GM19452 (cell line): ENCODE measurements around the gene FLT1.
A peak's percentile ranks its signal among the peaks of the same experiment; 100 is the strongest.

Source experiments
- ATAC-seq: cut with Tn5 transposase; IDR thresholded peaks from one replicate; pipeline ENCODE4 v1.9.1; 2021; ENCODE audit not compliant: unreplicated experiment

FLT1 gene

GRCh38 chr13:28432816-28433560 lies 61.9 kb downstream of the FLT1 start:
- no peak for ATAC-seq

DNA sequence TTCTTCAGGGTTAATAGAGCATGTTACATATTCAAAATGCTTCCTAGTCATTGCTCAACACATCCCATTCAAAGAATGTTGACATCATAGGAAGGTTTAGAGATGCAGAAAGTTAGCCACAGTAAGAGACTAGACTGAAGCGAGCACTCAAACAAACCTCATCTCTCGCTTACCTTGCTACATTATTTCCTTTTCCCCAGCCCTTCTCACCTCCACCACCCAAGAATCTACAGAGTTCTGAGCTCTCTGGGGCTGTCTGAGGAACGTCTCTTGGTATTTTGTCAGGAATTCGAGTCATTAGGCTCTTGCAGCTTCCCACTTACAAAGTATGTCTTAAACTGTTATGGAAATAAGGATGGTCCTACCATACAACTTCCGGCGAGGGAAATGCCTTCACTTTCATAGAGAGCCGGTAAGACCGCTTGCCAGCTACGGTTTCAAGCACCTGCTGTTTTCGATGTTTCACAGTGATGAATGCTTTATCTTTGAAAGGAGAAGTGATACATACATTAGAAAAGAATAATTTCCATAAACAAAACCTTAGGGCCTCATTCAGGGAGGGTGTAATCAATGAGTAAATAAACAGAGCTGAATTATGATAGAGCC lies 65.1 kb downstream of the FLT1 start:
- ATAC-seq, result peak; percentile 96

- ATAC-seq, result no peak
Measured at GRCh38 chr13:28429096-28429495, 65.8 kb downstream of the FLT1 start.

- no peak for ATAC-seq
Measured at GRCh38 chr13:28426381-28426780, 68.5 kb downstream of the FLT1 start.

- no peak for ATAC-seq
Measured at GRCh38 chr13:28425793-28426192, 69.1 kb downstream of the FLT1 start.

- no peak for ATAC-seq
Measured at GRCh38 chr13:28424541-28424940, 70.4 kb downstream of the FLT1 start.

DNA sequence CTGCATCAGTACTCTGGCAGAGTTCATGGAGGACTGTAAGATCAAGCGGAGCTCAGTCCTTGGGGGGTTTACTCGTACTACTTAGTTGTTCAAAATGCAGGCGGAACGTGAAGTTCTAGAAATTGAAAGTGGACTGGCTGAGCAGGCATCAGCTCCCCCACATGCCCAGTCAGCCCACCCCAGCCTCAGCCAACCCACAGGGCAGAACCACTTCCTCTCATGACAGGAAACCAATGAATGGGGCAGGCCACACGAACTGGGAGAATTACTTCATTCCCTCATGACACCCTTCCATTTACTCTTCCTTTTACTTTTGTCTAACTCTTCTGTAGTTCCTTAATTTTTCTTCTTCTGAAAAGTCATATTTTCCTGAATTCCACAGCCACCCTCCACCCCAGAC lies 71.9 kb downstream of the FLT1 start:
- peak; percentile 92 for ATAC-seq

DNA sequence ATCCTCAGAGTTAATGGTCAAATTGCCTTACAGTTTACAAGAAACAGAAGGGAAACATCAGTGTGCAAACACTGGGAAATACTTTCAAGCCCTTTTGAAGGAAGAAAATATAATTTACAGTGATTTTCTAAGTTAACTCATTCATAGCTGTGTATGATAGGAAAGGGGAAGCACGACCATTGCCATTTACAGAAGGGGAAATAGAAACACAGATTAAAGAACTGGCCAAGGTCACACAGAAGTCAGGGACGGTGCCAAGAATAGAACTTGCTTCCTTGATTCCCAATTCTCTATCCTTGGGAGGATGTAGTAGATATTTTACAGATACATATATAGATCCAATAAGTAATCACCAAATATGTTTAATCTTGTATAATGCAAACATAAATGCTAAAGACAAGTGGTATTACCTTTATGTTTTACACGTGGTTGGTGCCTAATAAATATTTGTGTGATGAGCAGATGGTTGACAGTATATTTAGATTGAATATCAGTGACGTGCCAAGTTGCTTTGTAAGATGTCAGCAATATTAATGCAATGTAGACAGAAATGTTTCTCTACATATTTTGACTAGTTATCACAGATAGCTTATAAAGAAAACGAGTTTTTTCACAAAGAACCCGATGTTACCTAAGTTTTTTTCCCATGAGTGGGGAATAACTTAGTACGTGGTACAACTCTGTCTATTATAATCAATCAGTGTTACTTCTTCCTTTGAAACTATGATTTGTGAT lies 73.1 kb downstream of the FLT1 start:
- ATAC-seq, result no peak

DNA sequence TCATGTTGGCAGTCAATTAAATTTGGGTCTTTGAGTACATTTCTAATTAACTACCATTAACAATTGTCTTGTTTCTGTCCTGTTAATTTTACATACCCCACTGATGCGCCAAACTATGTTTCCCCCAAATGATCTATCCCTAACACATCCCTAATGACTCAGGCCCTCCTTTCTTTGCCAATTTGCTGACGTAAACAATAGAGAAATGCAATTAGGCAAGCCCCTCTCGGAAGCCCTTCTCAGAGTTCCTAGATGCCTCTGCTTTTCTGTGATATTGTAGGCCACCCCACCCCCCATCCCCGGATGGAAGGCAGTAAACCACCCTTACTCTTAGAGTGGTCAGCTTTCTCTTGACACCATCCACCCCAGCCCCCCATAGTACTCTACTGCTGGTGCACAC lies 74.2 kb downstream of the FLT1 start:
- ATAC-seq, result no peak

GRCh38 chr13:28415994-28416421 lies 78.9 kb downstream of the FLT1 start:
- no peak for ATAC-seq

DNA sequence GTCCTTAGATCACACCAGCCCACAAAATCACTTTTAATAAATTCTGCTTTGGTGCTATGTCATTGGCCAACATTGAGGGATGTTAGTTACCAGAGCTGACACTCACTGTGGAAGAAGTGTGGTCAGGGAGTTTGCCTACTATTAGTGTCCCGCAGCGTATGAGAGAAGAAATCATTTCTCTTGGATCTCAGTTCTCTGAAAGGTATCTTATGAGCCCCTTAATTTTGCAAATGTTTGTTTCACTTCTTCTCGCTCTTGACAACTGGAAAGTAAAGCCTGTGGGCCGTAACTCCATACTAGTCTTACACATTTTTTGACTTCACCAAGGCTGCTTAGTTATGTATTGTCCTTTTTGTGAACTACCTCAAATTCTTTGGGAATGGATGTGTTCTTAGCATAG lies 80.9 kb downstream of the FLT1 start:
- no peak for ATAC-seq

- no peak for ATAC-seq
Measured at GRCh38 chr13:28412981-28413380, 81.9 kb downstream of the FLT1 start.

- no peak for ATAC-seq
Measured at GRCh38 chr13:28411831-28412353, 83.0 kb downstream of the FLT1 start.

DNA sequence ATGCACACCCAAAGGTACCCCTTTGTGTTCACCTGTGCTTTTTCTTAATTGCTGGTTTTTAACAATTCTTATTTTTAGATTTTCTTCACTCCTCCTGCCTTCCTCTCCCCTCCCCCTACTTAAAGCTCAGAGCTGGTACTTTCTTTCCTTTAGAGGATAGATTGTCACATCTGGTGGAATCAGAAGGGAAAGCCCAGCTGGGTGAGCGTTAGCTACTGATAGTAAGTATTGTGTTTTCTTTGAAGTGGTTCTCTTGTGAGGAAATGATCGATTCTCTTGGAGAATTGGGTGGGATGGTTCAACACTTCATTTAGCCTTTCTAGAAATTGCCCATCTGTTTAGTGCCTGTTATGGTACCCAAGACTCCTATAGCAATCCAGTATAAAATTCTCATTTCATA lies 84.8 kb downstream of the FLT1 start:
- no peak for ATAC-seq

DNA sequence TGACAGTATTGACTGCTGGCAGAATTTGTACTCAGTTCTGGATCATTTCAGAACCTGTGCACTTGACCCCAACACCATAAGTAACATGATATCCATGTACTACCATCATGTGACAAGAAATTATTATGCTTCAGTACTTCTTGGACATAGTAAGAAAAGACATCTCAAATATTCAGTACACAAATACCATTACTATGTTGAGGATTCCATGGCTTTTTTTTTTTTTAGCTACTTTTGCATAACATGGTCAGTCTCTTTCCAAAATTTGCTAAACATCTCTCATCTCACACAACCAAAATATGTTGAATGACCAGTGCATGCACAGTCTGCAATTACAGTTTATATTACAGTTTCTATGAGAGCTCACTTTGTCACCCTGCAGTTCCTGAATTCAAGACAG lies 85.3 kb downstream of the FLT1 start:
- no peak for ATAC-seq

- ATAC-seq, result no peak
Measured at GRCh38 chr13:28408863-28409262, 86.1 kb downstream of the FLT1 start.

- ATAC-seq, result no peak
Measured at GRCh38 chr13:28408235-28408848, 86.6 kb downstream of the FLT1 start.

DNA sequence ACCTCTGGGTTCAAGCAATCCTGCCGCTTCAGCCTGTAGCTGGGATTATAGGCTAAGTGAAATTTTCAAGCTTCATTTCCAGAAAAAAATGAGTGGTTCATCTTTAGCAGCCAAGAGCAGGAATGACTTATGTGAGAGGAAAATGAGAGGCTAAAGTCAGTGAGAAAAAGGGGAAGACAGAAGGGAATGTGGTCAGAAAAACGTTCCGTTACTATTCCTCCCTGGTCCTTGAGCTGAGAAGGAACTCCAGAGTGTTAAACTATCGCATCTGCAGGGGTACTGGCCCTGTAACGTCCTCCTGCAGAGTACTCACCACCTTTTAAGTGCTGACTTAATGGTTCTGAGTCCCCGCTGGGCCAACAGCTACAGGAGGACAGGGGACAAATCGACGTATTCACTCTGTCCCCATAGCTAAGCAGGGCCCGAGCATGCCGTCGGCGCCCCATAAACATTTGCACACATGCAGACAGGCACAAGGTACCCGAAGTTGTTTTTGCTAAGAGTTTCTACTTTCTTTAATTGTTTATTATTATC lies 88.1 kb downstream of the FLT1 start:
- no peak for ATAC-seq

GRCh38 chr13:28402057-28402381 lies 92.9 kb downstream of the FLT1 start:
- no peak for ATAC-seq

DNA sequence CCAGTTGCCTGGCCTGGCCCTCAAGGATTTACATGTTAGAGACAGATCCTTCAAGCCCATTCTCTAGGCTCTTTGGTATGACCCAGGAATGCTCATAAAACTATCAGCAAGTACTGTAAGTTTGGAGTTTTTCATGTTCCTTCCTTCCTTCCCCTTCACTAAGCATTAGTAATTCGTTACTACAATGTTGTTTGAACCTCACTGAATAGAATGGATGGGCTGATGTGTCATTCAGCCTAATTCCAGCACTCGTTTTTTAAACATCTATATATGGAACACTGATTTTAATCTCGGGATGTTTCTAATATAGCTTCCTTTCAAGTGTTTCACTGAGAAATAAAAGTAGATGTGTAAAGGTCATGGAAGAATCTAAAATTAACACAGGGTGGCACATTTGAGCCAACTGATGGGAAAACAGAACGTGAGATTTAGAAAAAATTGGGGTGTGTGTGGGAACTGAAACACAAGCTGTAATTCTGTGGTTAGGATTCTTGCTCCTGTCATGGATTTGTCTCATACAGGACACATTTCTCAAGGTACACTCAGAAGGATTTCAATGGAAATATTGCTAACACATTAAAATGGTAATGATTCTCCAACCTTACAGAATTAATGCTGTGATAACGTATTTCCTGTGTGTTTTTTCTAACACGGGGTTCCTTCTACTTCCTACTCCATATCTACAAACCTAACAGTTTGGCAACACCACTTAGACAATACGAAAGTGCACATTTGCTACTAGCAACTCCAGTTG lies 93.4 kb downstream of the FLT1 start:
- peak; percentile 63 for ATAC-seq

GRCh38 chr13:28396053-28396452 lies 98.9 kb downstream of the FLT1 start:
- no peak for ATAC-seq
